SJSA1 (cell line): ENCODE results near the gene RFTN1. TPM values are rescaled to one million over a fixed set of nuclear protein-coding genes. Genes with fewer than 3 reads are reported as not detected.

Experiments
- DNase-seq, 2 experiments: peaks; one replicate each; pipeline ENCODE4 v3.0.0-alpha.2; 2015 to 2020; ENCODE audit warnings: low spot score in 2 of 2, low read depth in 1 of 2
- H3K27ac ChIP-seq: fragments of 250-450 bp; sonication (Bioruptor Pico); 2 replicates; pipeline ENCODE4 v1.5.1; 2020; ENCODE audit warnings: mild to moderate bottlenecking, moderate library complexity
- H3K27me3 ChIP-seq: fragments of 250-450 bp; sonication (Bioruptor Pico); replicated peaks from 2 replicates; pipeline ENCODE4 v1.5.1; 2020; ENCODE audit warnings: mild to moderate bottlenecking, moderate library complexity
- H3K36me3 ChIP-seq: fragments of 250-450 bp; sonication (Bioruptor Pico); 2 replicates; pipeline ENCODE4 v1.5.1; 2020; ENCODE audit warnings: mild to moderate bottlenecking
- H3K4me1 ChIP-seq: fragments of 250-450 bp; sonication (Bioruptor Pico); replicated peaks from 2 replicates; pipeline ENCODE4 v1.6.1; 2021; ENCODE audit warnings: mild to moderate bottlenecking
- H3K4me3 ChIP-seq: fragments of 250-450 bp; sonication (Bioruptor Pico); 2 replicates; pipeline ENCODE4 v1.5.1; 2020; ENCODE audit warnings: mild to moderate bottlenecking
- H3K9me3 ChIP-seq: fragments of 250-450 bp; sonication (Bioruptor Pico); replicated peaks from 2 replicates; pipeline ENCODE4 v1.5.1; 2020; ENCODE audit warnings: mild to moderate bottlenecking
- total RNA-seq: library from RNA; depleted of rRNA; stranded (reverse); fragments of >200 nt; shearing (Covaris generic); gene quantifications from 2 replicates; pipeline ENCODE4 v1.2.3, GENCODE V29; 2014

Gene RFTN1
- total RNA-seq, 1 experiment from 2014 or later: 54.3 TPM

DNA sequence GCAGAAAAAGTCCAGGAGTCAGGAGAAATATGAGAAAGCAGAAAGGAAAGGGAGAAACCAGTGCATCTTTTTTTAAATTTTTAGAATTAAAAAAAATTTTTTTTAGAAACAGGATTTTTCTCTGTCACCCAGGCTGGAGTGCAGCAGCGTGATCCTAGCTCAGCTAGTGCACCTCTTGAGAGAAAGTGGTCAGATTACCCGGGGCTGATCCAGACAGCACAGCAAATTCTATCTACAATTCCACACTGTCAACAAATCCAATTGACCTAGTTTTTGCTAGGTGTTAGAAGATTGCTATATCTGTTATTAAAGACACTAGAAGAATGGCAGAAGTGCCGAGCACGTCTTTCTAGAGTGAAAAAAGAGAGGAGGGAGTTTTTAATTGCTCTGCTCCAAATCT lies 117.3 kb downstream of the RFTN1 start:
- Histone ChIP-seq H3K27ac (no peak overlapping the region), H3K27me3 (no peaks in the 10 kb centered on the region), H3K4me3 (no peak overlapping the region), H3K9me3 (no peaks in the 10 kb centered on the region), H3K4me1 (peaks cover 34% of the 10 kb centered on the region), H3K36me3 (0 out of 2 replicates have a peak, but pooled peaks cover 4% of the 10 kb centered on the region)
- DNase-seq: no peak

DNA sequence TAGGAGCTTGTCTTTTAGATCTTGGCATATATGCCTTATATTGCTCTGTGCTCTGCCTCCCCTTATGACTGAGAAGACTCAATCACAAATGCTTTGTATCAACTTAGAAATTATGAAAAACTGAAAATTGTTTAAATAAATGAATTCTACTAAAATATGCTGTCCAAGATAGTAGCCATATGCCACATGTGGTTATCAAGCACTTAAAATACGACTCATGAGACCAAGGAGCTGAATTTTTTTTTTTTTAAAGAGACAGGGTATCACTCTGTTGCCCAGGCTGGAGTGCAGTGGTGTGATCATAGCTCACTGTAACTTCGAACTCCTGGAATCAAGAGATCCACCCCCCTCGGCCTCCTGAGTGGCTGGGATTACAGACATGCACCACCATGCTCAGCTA lies 118.3 kb downstream of the RFTN1 start:
- Histone ChIP-seq H3K4me3 (no peak overlapping the region), H3K9me3 (no peaks in the 10 kb centered on the region), H3K36me3 (0 out of 2 replicates have a peak, but pooled peaks cover 4% of the 10 kb centered on the region), H3K4me1 (peaks cover 35% of the 10 kb centered on the region), H3K27me3 (no peaks in the 10 kb centered on the region), H3K27ac (no peak overlapping the region)
- no peak for DNase-seq

GRCh38 chr3:16394639-16395038 lies 118.9 kb downstream of the RFTN1 start:
- peaks cover 31% of the 10 kb centered on the region for H3K4me1 ChIP-seq
- no peaks in the 10 kb centered on the region for H3K27me3 ChIP-seq
- 0 out of 2 replicates have a peak, but pooled peaks cover 4% of the 10 kb centered on the region for H3K36me3 ChIP-seq
- H3K4me3 ChIP-seq: no peak overlapping the region
- H3K27ac ChIP-seq: no peak overlapping the region
- DNase-seq: no peak
- H3K9me3 ChIP-seq: no peaks in the 10 kb centered on the region

GRCh38 chr3:16392717-16393116 lies 120.8 kb downstream of the RFTN1 start:
- H3K9me3 ChIP-seq: no peaks in the 10 kb centered on the region
- no peak overlapping the region for H3K4me3 ChIP-seq
- H3K36me3 ChIP-seq: 0 out of 2 replicates have a peak, but pooled peaks cover 4% of the 10 kb centered on the region
- no peak for DNase-seq
- H3K4me1 ChIP-seq: peaks cover 30% of the 10 kb centered on the region
- no peak overlapping the region for H3K27ac ChIP-seq
- no peaks in the 10 kb centered on the region for H3K27me3 ChIP-seq

DNA sequence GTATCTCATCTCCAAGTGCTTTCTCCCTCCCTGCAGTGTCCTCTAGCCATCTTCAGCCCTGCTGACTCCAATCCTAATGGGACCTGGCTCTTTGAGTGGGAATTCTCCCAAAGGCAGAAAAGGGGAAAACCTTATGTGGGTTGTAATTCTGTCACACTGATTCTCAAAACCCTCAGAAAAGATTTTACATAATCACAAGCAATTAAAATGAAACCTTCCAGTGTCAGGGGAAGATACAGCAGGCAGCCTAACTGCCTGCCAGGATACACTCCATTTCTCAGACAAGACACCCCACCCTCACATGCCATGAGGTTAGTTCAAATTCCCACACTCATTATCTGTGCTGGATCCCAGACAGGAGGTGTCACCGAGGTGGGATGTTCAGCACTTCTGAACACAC lies 121.4 kb downstream of the RFTN1 start:
- DNase-seq: peak in 1 of 2 experiments; percentile 3
- Histone ChIP-seq H3K27ac (no peak overlapping the region), H3K27me3 (no peaks in the 10 kb centered on the region), H3K36me3 (0 out of 2 replicates have a peak, but pooled peaks cover 4% of the 10 kb centered on the region), H3K4me3 (no peak overlapping the region), H3K9me3 (no peaks in the 10 kb centered on the region), H3K4me1 (peaks cover 30% of the 10 kb centered on the region)

DNA sequence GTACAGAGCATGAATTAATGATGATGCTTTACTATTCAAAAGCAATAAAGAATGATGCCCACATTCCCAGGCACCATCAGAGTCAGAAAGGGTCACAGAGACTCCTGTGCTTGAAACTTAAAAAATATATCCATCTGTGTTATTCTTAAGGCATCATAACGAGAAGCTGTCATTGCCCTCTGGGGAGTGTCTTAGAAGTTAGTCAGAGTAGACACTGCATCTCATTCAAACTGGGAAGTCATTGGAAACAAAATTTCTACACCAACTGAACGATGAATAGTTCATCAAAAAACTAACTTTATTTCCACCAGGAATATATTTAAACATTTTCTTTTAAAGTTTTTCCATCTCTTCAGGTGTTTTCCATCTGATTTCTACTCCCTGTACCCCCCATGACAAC lies 122.9 kb downstream of the RFTN1 start:
- Histone ChIP-seq H3K4me1 (peaks cover 30% of the 10 kb centered on the region), H3K27ac (no peak overlapping the region), H3K36me3 (no peaks in the 10 kb centered on the region), H3K27me3 (no peaks in the 10 kb centered on the region), H3K9me3 (no peaks in the 10 kb centered on the region), H3K4me3 (no peak overlapping the region)
- DNase-seq: no peak

- Histone ChIP-seq H3K9me3 (no peaks in the 10 kb centered on the region), H3K4me3 (no peak overlapping the region), H3K27ac (no peak overlapping the region), H3K4me1 (peaks cover 30% of the 10 kb centered on the region), H3K27me3 (no peaks in the 10 kb centered on the region), H3K36me3 (no peaks in the 10 kb centered on the region)
- DNase-seq: peak in 1 of 2 experiments; percentile 30
Observed at GRCh38 chr3:16388850-16389441, 124.6 kb downstream of the RFTN1 start.

GRCh38 chr3:16386561-16386960 lies 126.9 kb downstream of the RFTN1 start:
- Histone ChIP-seq H3K9me3 (no peaks in the 10 kb centered on the region), H3K4me1 (peaks cover 23% of the 10 kb centered on the region), H3K4me3 (no peak overlapping the region), H3K27ac (no peak overlapping the region), H3K27me3 (no peaks in the 10 kb centered on the region), H3K36me3 (no peaks in the 10 kb centered on the region)
- no peak for DNase-seq

GRCh38 chr3:16385151-16385550 lies 128.3 kb downstream of the RFTN1 start:
- Histone ChIP-seq H3K36me3 (no peaks in the 10 kb centered on the region), H3K9me3 (no peaks in the 10 kb centered on the region), H3K4me3 (no peak overlapping the region), H3K27me3 (no peaks in the 10 kb centered on the region), H3K27ac (no peak overlapping the region), H3K4me1 (peaks cover 14% of the 10 kb centered on the region)
- no peak for DNase-seq

DNA sequence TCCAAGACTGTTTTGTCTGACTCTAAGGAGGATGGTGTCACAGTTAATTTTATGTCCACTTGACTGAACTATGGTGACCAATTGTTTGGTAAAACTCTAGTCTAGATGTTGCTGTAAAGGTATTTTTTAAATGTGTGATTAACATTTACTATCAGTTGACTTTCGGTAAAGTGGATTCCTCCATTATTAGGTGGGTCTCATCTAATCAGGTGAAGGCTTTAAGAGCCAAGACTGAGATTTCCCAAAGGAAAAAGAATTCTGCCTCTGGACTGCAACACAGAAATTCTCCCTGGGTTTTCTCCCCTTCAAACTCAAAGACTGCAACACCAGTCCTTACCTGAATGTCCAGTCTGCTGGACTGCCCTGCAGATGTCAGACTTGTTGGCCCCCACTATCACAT lies 129.6 kb downstream of the RFTN1 start:
- H3K27me3 ChIP-seq: no peaks in the 10 kb centered on the region
- DNase-seq: no peak

GRCh38 chr3:16382845-16383244 lies 130.7 kb downstream of the RFTN1 start:
- Histone ChIP-seq H3K27me3 (no peaks in the 10 kb centered on the region), H3K36me3 (peaks cover 3% of the 10 kb centered on the region), H3K4me1 (peaks cover 21% of the 10 kb centered on the region), H3K9me3 (peaks cover 6% of the 10 kb centered on the region; the same call in 1 of the 2 replicates), H3K4me3 (no peak overlapping the region), H3K27ac (no peak overlapping the region)
- no peak for DNase-seq

More for the DNA sequence above, 129.6 kb downstream of the RFTN1 start:
- no peaks in the 10 kb centered on the region for H3K36me3 ChIP-seq
- H3K4me3 ChIP-seq: no peak overlapping the region
- H3K4me1 ChIP-seq: peaks cover 16% of the 10 kb centered on the region
- H3K27ac ChIP-seq: no peak overlapping the region
- H3K9me3 ChIP-seq: no peaks in the 10 kb centered on the region

GRCh38 chr3:16381426-16381825 lies 132.1 kb downstream of the RFTN1 start:
- Histone ChIP-seq H3K9me3 (peaks cover 6% of the 10 kb centered on the region; the same call in 1 of the 2 replicates), H3K27ac (no peak overlapping the region), H3K4me3 (no peak overlapping the region), H3K4me1 (peaks cover 21% of the 10 kb centered on the region), H3K27me3 (no peaks in the 10 kb centered on the region), H3K36me3 (peaks cover 18% of the 10 kb centered on the region)
- DNase-seq: no peak

GRCh38 chr3:16380421-16380820 lies 133.1 kb downstream of the RFTN1 start:
- H3K27me3 ChIP-seq: no peaks in the 10 kb centered on the region
- H3K4me1 ChIP-seq: peaks cover 21% of the 10 kb centered on the region
- no peak overlapping the region for H3K4me3 ChIP-seq
- no peak for DNase-seq
- H3K9me3 ChIP-seq: peaks cover 6% of the 10 kb centered on the region; the same call in 1 of the 2 replicates
- no peak overlapping the region for H3K27ac ChIP-seq
- H3K36me3 ChIP-seq: peaks cover 24% of the 10 kb centered on the region

- peak overlapping the region; percentile 31; the same call in 1 of the 2 replicates for H3K27ac ChIP-seq
- H3K36me3 ChIP-seq: peaks cover 24% of the 10 kb centered on the region
- H3K4me1 ChIP-seq: peaks cover 21% of the 10 kb centered on the region
- no peaks in the 10 kb centered on the region for H3K27me3 ChIP-seq
- peaks cover 6% of the 10 kb centered on the region; the same call in 1 of the 2 replicates for H3K9me3 ChIP-seq
- no peak for DNase-seq
- H3K4me3 ChIP-seq: no peak overlapping the region
Observed at GRCh38 chr3:16379838-16380237, 133.7 kb downstream of the RFTN1 start.
